HG02852 (cell line): Measurements from ENCODE around the gene ARMC2.
"Not testable (repeated sequence)": the region's sequence is repeated elsewhere in the genome, so short reads cannot be mapped to it uniquely, and the experiment has no call there.

ENCODE experiments used
- ATAC-seq: cut with Tn5 transposase; IDR thresholded peaks from one replicate; pipeline ENCODE4 v1.9.1; 2021; ENCODE audit warnings: mild to moderate bottlenecking, moderate library complexity; ENCODE audit not compliant: unreplicated experiment

Gene ARMC2

DNA sequence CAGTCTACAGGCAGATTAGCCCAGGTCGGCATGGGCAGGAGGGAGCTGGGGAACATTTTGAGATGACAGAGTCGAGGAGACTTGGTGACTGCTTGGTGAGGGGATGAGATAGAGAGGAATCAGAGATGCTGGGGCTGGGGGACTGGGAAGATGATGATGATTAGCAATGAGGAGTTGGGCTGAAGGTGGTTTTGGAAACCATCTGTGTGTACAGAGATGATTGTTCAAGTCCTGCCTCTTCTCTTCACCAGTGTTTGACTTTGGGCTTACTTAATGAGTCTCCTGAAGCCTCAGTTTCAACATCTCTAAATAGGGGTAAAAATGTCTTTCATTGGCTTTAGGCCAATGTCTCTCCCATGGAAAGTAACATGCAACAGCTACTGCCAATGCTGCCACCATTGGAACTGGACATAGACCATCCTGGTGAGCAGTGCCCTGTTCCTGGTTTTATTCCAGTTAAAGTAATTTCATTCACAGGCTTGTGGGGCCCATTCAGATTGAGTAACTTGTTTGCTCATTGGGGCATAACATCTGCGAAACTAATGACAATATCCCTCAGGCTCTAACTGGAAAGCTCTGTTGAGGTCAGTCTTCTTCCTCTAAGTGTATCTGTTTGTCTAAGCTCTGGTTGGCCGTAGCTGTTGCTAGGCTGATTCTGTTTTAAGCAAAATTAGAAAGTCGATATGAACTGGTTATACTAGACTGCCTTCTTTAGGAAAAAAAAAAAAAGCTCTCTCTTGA is 99.1 kb downstream of the ARMC2 start:
- ATAC-seq, result no peak

DNA sequence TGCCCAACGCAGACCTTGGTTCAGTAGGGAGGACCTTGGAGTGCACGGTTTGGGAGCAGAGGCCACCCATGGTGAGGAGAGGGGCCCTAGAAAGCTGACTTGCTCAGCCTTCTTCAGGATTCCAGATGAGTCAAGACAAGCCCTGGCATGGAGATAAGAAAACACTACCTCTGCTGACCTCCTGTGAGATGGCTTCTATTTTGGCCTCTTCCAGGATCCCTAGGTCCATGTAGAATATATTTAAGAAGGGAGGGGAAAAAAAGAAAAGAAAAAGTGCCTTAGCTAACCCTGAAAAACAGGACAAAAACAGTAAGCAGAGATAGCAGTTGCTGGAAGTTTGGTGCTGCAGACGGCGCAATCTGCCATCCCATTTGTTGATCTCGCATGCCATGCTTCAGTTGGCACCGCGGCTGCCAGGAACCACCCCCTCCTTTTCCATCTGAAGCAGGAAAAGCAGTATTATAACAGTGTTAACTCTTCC is 100.0 kb downstream of the ARMC2 start:
- ATAC-seq, result no peak

DNA sequence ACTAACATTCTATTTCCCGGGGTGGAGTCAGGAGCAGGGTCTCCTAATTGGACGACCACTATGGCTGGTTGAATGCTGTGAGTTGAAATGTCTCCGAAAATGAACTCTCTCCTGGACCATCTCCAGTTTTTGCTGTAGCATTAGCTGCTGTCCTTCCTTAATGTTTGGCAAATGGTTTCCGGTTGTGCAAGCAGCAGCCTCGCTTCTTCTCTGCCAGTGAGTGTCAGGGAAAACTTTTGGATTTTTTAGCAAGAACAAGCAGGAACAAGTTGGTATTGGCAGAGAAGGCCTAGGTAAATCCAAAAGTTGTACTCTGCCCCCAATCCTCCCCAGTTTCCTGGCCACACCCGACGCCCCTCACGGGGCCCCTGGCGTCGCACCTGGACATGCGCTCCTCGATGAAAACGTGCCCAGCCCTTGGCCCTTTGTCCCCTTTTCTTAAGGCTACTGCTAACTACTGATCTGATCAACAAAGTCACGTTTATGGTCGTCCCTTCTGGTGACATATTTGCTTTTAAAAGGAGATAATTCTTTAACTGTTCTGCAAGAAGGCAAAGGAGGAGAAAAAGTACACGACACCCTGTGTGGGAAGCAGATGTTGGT is 103.2 kb downstream of the ARMC2 start:
- no peak for ATAC-seq

DNA sequence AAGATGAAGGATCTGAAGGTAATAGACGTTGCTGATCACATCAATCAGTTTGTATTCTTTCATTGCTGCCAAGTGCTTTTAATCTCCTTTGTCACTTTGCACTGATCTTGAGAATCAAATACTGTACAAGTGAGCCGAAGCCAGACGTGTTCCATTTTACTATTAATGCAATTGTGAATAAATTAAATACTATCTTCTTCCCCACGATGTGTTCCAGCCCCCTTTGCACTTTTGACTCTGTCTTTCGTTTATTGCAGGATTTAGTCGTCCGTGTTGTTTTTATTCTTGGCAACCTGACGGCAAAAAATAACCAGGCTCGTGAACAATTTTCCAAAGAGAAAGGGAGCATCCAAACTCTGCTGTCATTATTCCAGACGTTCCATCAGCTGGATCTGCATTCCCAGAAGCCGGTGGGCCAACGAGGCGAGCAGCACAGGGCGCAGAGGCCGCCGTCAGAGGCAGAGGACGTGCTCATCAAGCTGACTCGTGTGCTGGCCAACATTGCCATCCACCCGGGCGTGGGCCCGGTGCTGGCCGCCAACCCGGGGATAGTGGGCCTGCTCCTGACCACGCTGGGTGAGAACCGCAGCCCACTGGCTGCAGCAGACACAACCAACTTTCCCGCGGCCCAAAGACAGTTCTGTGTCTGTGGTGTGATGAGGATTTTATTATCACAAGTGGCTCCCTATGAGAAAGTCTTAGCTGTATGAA is 104.7 kb downstream of the ARMC2 start:
- ATAC-seq, result no peak

DNA sequence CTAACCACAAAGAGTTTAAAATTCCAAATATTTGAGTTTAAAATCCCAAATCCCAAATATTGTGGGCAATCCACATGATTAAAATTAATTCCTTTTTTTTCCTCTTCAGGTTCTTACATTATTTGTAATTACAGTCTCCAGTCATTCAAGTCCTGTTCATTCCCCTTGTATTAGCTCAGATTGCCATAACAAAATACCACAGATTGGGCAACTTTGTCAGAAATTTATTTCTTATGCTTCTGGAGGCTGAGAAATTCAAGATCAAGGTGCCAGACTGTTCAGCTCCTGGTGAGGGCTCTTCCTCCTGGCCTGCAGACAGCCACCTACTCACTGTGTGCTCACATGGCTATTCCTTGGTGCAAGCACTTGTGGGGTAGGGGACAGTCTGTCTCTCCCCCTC is 105.5 kb downstream of the ARMC2 start:
- no peak for ATAC-seq

DNA sequence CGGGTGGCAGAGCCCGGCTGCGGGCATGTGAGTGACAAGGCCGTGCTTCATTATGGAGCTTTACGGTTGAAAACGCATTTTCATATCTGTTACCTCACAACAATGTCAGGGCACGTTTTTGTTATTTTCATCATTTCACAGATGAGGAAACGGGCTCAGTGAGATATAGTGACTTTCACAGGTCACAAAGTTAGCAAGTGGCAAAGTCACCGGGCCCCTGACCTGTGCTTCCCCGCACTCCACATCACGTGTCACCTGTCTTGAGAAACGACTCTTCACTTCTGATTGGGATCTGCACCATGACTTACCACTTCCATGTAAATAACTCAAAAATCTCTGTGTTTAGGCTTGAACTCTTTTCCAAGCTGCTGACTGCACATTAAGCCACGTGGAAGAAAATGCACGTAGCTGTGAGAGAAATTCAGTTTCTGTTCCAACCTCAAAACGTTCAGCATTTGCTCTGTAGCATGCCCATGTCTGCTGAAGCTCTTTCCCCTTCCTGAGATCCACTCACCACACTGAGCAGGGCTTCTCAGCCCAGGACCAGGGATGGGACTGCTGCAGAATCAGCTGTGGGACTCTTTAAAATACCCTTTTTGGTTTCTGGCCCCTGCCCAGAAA is 107.2 kb downstream of the ARMC2 start:
- no peak for ATAC-seq

DNA sequence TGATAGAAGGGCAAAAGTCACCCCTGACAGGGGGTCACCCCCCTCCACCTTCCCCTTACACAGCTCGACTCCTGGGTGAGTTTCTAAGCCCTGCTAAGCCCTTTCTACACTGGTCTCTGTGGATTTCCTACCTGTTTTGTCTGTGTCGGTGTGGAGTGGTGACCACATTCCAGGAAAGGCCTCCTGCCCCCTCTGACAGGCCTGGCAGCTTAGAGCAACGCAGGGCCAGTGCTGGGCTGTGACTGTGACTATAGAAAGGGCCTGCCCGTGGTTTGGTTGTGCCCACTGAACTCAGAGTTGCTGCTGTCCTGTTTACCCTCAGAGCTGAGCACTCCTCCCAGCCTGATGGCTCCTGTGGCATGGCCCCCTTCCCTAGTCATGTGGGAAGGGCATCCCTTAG is 109.0 kb downstream of the ARMC2 start:
- no peak for ATAC-seq

DNA sequence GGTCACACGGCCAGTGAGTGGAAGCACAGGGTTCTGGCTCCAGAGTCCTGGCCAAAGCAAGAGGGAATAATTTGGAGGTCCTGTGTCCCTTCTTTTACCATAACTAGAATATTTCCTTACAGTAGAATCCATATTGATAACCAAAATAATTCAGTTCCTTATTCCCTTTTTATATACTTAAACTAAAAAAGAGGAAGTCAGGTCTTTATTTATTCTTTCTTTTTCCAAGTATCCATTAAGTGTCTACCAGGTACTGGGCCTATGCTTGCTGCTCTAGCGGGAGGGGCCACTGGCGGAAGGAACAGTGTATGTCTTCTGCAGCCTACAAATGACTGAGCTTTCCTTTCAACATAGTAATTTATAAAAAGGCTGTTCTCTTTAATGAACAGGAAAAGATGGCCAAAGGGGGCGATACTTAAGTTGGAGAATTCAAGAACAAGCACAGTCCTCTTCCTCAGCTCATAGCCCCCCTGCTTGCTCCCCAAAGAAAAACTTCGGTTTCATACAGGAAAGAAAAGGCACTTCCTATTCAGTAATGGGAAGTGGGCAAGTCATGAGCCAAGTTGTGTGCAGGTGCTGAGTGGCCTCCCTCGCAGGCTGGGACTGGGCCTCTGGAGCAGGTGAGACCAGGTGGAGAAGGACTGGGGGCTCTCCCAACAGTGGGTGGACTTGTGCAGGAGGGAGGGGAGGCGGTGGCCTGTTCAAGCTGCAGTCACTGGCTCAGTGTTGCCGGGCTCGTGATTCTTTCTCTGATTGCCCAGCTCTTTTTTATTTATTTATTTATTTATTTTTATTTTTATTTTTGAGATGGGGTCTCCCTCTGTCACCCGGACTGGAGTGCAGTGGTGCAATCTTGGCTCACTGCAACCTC is 110.9 kb downstream of the ARMC2 start:
- ATAC-seq, result no peak

DNA sequence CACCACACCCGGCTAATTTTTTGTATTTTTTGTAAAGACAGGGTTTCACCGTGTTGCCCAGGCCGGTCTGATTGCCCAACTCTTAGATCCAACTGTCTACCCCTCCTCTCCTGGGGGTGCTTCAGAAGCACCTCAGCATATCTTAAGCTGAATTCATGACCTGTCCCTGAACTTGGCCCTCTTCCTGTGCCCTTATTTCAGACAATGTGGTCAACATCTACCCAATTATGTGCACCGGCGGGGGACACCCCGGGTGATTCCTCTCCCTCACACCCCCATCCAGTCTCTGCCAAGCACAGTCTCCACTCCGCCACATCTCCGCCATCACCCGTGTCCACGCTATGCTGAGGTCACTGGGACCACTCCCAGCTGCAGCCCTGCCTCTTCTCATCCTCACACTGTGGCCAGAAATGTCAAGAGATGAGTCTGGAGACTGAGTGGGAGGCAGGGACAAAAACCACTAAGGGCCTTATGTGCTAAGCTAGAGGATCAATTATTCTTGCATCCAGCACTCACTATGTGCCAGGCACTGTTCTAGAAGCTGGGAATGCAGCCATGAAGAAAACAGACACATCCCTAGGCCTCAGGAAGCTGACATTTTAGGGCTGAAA is 111.9 kb downstream of the ARMC2 start:
- ATAC-seq, result no peak

DNA sequence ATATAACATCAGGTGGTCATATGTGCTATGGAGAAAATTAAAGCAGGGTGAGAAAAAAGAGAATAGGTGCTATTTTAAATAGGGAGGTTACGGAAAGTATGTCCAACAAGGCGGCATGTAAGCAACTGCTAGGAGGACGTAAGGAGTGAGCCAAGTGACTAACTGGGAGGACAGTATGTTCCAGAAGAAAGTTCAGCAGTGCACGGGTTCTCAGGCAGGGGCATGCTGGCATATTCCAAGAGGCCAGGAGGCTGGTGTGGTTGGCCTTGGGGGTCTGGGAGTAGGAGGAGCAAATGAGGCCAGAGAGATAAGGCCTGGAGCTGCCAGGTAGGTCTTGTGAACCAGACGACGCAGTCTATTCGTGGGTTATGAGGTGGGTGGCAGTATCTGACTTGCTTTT is 112.4 kb downstream of the ARMC2 start:
- no peak for ATAC-seq

DNA sequence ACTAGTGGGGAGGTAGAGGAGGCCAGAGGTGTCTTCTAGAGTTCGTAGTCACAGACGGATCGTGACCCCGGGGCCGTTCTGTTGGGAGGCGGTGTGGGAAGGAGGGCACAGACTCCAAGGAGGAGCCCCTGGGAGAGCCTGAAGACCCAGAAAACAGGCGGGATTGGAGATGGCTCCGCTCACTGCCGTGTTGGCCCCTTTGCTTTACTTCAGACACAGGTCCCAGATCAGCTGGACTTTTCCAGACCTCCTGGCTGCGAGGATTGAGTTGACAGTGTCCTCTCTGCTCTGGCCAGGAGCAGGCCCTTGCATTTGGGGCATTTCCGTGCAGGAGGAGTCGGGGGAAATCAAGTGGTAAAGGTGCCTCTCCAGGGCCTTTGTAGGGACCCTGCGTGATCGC is 112.9 kb downstream of the ARMC2 start:
- ATAC-seq, result no peak

DNA sequence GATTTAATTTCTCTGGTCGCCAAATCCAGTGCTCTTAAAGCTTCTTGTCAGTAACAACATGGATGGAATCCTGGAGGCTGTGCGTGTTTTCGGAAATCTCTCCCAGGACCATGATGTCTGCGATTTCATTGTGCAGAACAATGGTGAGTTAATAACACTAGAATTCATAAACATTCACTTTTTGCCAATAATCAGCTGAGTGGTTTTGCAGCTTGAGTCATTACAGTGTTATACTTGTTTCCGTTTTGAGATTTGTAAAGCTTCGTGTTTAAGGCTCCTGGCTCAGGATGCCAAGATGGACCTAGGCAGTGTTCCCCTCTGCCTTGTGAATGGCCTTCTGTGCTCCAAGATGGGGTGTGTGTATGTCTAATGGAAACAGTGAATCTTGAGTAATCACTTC is 113.8 kb downstream of the ARMC2 start:
- no peak for ATAC-seq

DNA sequence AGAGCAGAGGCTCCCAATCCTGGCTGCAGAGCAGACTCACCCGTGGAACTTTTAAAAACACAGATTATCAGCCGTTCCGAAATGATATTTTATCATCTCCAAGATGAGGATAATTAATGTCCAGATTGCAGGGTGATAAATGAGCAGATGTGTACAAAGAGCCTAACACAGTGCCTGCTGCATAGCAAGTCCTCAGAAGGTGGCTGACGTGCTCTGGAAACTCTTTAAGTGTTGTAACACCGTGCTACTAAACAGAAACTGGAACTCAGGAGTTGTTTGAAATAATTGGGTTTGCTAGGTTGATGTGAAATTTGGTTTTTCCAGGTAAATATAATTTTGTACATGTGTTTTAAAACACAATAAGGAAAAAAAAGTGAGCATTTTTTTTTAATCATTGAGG is 118.0 kb downstream of the ARMC2 start:
- ATAC-seq, result no peak

DNA sequence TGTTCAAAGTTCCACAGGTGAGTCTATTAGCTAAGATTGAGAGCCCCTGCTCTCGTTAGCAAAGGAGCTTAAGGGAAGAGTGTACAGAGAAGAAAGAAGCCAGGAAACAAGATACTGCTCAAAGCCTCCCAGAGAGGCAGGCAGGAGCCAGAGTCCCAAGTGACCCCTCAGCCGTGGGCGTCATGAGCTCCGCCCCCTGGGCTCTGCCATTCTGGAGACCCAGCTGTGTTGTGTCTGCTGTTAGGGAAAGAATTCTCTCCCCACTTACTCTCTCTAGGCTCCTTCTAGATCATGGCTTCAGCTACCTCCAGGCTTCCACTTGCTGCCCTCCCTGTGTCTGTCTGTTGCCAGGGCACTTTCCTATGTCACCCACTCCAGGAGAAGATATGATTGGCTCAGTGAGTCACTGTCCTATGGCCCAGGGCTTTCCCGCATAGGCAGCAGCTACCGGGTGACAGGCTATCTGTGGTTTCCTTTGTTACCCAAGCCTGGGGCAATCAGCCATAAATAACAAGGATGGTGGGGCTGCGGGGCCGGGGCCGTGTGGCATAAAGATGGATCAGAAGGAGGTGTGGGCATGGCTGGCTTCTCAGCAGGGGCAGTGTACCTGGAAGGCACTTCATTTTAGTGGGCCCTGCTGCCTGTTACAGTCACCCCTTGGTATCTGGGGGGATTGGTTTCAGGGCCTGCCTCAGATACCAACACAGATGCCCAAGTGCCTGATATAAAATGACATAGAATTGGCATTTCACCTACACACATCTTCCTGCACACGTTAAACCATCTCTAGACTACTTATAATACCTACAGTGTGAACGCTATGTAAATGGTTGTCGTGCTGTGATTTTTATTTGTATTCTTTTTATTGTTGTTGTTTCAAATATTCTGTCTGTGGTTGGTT is 118.9 kb downstream of the ARMC2 start:
- no peak for ATAC-seq

DNA sequence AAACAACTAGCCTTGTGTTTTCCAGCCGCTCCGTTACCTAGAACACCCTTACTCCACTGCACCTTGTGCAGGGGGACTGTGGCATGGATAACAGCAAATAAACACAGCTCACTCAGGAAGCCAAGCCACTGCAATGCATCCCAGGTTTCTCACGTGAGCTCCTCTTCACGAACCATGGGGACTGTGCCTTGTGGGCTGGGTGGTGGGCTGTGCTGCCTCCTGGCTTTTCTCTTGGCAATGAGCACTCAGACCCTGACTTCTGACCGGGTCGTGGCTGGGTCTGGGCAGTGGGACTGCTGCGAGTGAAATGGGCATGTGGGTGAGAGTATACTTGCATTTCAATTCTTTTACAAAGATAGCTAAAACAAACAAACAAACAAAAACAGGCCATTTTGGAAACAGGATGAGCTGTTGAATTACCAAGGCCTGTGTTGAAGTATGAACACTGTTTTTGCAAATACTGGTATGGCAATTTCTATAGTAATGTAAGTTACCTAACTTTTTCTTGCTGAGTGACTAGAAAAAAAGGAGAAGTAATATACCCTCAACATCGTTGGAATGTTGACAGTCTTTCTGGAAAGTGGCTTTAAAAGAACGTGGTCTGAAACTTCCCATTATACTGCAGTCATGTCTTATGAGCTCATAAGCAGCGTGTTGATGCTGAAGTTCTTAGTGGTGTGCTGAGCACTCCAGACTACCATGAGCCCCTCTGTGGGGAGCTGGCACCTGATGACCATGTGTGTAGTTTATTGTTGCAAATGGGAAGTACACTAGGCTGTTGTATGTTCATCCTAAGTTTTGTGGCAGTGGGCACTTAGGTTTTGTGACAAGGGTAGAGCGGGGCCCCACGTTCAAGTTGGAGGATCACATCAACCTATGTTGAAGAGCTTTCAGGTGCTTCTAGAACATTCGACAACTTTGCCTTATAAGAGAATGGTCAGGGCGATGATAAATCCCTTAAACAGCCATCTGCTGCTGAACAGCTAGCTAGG is 120.4 kb downstream of the ARMC2 start:
- no peak for ATAC-seq

DNA sequence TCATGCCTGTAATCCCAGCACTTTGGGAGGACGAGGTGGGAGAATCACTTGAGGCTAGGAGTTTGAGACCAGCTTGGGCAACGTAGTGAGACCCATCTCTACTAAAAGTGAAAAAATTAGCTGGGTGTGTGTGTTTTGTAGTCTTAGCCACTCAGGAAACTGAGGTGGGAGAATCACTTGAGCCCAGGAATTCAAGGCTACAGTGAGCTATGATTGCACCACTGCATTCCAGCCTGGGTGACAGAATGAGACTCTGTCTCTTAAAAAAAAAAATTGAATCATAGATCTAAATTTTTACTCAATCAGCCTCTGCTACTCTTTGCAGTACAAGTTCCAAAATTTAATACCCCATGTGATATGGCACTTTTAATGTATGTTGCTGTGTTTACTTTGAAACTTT is 121.6 kb downstream of the ARMC2 start:
- no peak for ATAC-seq

DNA sequence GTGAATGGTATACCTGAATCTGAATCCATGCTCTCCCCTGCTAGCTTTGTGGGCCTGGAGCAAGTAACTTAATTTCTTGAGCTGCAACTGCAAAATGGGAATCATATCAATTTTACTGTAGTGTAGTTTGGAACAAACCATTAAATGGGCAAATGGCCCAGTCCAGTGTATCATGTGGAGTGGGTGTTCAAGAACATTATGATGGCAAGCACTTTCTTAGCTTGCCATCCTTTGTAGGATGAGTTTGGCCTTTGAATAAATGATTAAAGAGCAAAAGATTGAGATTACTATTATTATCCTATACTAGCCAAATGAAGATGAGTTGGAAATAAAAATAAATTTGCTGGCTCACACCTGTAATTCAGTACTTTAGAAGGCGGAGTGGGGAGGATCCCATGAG is 126.0 kb downstream of the ARMC2 start:
- no peak for ATAC-seq

DNA sequence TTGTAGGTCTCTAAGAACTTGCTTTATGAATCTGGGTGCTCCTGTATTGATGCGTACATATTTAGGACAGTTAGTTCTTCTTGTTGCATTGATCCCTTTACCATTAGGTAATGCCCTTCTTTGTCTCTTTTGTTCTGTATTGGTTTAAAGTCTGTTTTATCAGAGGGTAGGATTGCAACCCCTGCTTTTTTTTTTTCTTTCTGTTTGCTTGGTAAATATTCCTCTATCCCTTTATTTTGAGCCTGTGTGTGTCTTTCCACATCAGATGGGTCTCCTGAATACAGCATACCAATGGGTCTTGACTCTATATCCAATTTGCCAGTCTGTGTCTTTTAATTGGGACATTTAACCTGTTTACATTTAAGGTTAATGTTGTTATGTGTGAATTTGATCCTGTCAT is 130.4 kb downstream of the ARMC2 start:
- not testable (repeated sequence) for ATAC-seq
